Motor neuron (in vitro differentiated cells): ENCODE measurements around the gene CALM3. TPM values are rescaled to one million over a fixed set of nuclear protein-coding genes. Genes with fewer than 3 reads are reported as not detected.
"Not testable (repeated sequence)": the region's sequence is repeated elsewhere in the genome, so short reads cannot be mapped to it uniquely, and the experiment has no call there.

Experiments
- ATAC-seq, 8 experiments: fragments of 200-7000 bp; cut with Tn5 transposase; replicated peaks in 6 of 8; 2 replicates each; pipeline ENCODE4 v1.8.0; 2021; ENCODE audit warnings: mild to moderate bottlenecking in 8 of 8, moderate library complexity in 8 of 8
- H3K27ac ChIP-seq, 2 donors: fragments of 250-450 bp; sonication (Bioruptor Pico); 2 replicates each; pipeline ENCODE4 v1.9.0; 2021; ENCODE audit warnings: antibody characterized with exemption in 2 of 2, mild to moderate bottlenecking in 2 of 2, moderate library complexity in 1 of 2
- H3K4me1 ChIP-seq, 2 donors: fragments of 250-450 bp; sonication (Bioruptor Pico); replicated peaks in 1 of 2; 2 replicates each; pipeline ENCODE4 v1.6.1; 2021; ENCODE audit warnings: antibody characterized with exemption in 2 of 2, mild to moderate bottlenecking in 2 of 2, moderate library complexity in 1 of 2
- H3K4me3 ChIP-seq, 5 donors: fragments of 250-450 bp; sonication (Bioruptor Pico); 2 replicates each; pipeline ENCODE4 v1.9.0; 2021; ENCODE audit warnings: antibody characterized with exemption in 5 of 5, mild to moderate bottlenecking in 5 of 5, moderate library complexity in 4 of 5
- WGBS, 10 experiments: fragments of 450-650 bp; shearing (Covaris generic); methylation state at CpG; one replicate each; pipeline ENCODE4 v1.0.0; 2022; 5-methylcytosine and 5-hydroxymethylcytosine counted together
- in situ Hi-C, 9 experiments: fragments of 400-800 bp; cut with MboI; loops; one replicate each; pipeline ENCODE4 v1.15.0; 2021; ENCODE audit warnings: low sequenced_read_pairs in 9 of 9, low pct_unique_long_range_greater_than_20kb in 2 of 9; ENCODE audit not compliant: unreplicated experiment in 9 of 9
- total RNA-seq, 8 experiments: library from RNA; unstranded; fragments of 300-600 nt; gene quantifications; 2 replicates each; pipeline versions ENCODE4 v1.2.3 to v1.2.4, GENCODE V29; 2022

The CALM3 gene
- 100 to 1,000 TPM; 107 to 350 (median 224) TPM for total RNA-seq

GRCh38 chr19:46601318-46602224 lies at the start of gene CALM3:
Gene CALM3, plus strand, starts transcription at chr19:46601330. Its CDS starts 105 bp downstream, at chr19:46601435.
- 0% methylated on average over 1 to 3 of the region's 51 CpGs; no CpG with 5 or more reads in 8 of the 10 experiments for WGBS, 10 experiments
- Histone ChIP-seq H3K4me1 (peaks cover 18 to 21% of the 10 kb centered on the region in 2 donors), H3K4me3 (peak within 1 kb of the TSS; percentile 55 to 99 (median 73)), H3K27ac (peak within 1 kb of the TSS; percentile 100)
- in situ Hi-C loops = loop anchor here in 1 of 9 experiments (25.0 kb wide), 1 partner anchor 236 kb away; no protein-coding TSS in a partner anchor
- peak in 3 of 8 experiments; percentile 2 to 7 (median 3) for ATAC-seq

GRCh38 chr19:46552891-46553290 lies 48.2 kb upstream of the CALM3 start:
- Histone ChIP-seq H3K4me1 (no peaks in the 10 kb centered on the region), H3K4me3 (no peak overlapping the region), H3K27ac (no peak overlapping the region)
- ATAC-seq = no peak
- in situ Hi-C loops = no loop called here
- 0 to 89% (median 27%) methylated on average over 1 of the region's 1 CpG; no CpG with 5 or more reads in 3 of the 10 experiments for WGBS, 10 experiments

GRCh38 chr19:46554161-46554560 lies 47.0 kb upstream of the CALM3 start:
- in situ Hi-C loops = no loop called here
- 33 to 100% (median 88%) methylated on average over 1 of the region's 1 CpG; no CpG with 5 or more reads in 2 of the 10 experiments for WGBS, 10 experiments
- no peak overlapping the region for H3K27ac ChIP-seq

GRCh38 chr19:46555628-46556280 lies 45.4 kb upstream of the CALM3 start:
- H3K4me3 ChIP-seq = no peak overlapping the region
- no peak for ATAC-seq
- H3K27ac ChIP-seq = no peak overlapping the region
- no peaks in the 10 kb centered on the region for H3K4me1 ChIP-seq
- in situ Hi-C loops = no loop called here
- WGBS, 10 experiments = 0 to 71% (median 34%) methylated on average over 1 to 2 of the region's 2 CpGs

More at GRCh38 chr19:46554161-46554560, 47.0 kb upstream of the CALM3 start:
- no peak overlapping the region for H3K4me3 ChIP-seq
- ATAC-seq = no peak
- H3K4me1 ChIP-seq = no peaks in the 10 kb centered on the region

- H3K4me1 ChIP-seq, in situ Hi-C loops, H3K4me3 ChIP-seq, ATAC-seq, H3K27ac ChIP-seq: not testable (repeated sequence)
- 17 to 86% (median 68%) methylated on average over 2 to 5 of the region's 5 CpGs for whole genome bisulfite sequencing, 10 experiments
Measured at GRCh38 chr19:46556471-46556870, 44.7 kb upstream of the CALM3 start.

GRCh38 chr19:46559203-46559602 lies 41.9 kb upstream of the CALM3 start:
- Histone ChIP-seq H3K4me1 (no peaks in the 10 kb centered on the region), H3K27ac (no peak overlapping the region), H3K4me3 (no peak overlapping the region)
- 25 to 100% (median 70%) methylated on average over 1 to 8 of the region's 9 CpGs; no CpG with 5 or more reads in 4 of the 10 experiments for WGBS, 10 experiments
- in situ Hi-C loops = no loop called here
- no peak for ATAC-seq

- H3K4me3 ChIP-seq, ATAC-seq, H3K27ac ChIP-seq, H3K4me1 ChIP-seq, in situ Hi-C loops: not testable (repeated sequence)
- 0 to 93% (median 75%) methylated on average over 1 to 7 of the region's 8 CpGs; no CpG with 5 or more reads in 2 of the 10 experiments for WGBS, 10 experiments
Measured at GRCh38 chr19:46559675-46560074, 41.5 kb upstream of the CALM3 start.

- H3K27ac ChIP-seq = no peak overlapping the region
- H3K4me1 ChIP-seq = no peaks in the 10 kb centered on the region
- ATAC-seq = no peak
- no peak overlapping the region for H3K4me3 ChIP-seq
- in situ Hi-C loops = no loop called here
Measured at GRCh38 chr19:46564701-46565100, 36.4 kb upstream of the CALM3 start.

- peak in 2 of 8 experiments; percentile 10 to 46 for ATAC-seq
- no peak overlapping the region for H3K27ac ChIP-seq
- H3K4me1 ChIP-seq = no peaks in the 10 kb centered on the region
- H3K4me3 ChIP-seq = no peak overlapping the region
- in situ Hi-C loops = no loop called here
- WGBS, 10 experiments = 20 to 80% (median 50%) methylated on average over 1 to 5 of the region's 5 CpGs; no CpG with 5 or more reads in 3 of the 10 experiments
Measured at GRCh38 chr19:46571495-46571894, 29.6 kb upstream of the CALM3 start.

- 0 to 100% (median 63%) methylated on average over 1 to 5 of the region's 8 CpGs; no CpG with 5 or more reads in 3 of the 10 experiments for WGBS, 10 experiments
- in situ Hi-C loops = no loop called here
- peak in 3 of 8 experiments; percentile 16 to 54 (median 17) for ATAC-seq
- no peak overlapping the region for H3K27ac ChIP-seq
- no peak overlapping the region for H3K4me3 ChIP-seq
- H3K4me1 ChIP-seq = peaks cover 3 to 4% of the 10 kb centered on the region in 2 donors
Measured at GRCh38 chr19:46573679-46574498, 27.2 kb upstream of the CALM3 start.

GRCh38 chr19:46574533-46574932 lies 26.6 kb upstream of the CALM3 start:
- no peak overlapping the region for H3K4me3 ChIP-seq
- ATAC-seq = peak in 3 of 8 experiments; percentile 93 to 98 (median 97)
- H3K27ac ChIP-seq = no peak overlapping the region
- 17 to 73% (median 44%) methylated on average over 1 to 8 of the region's 11 CpGs; no CpG with 5 or more reads in 2 of the 10 experiments for WGBS, 10 experiments
- in situ Hi-C loops = no loop called here
- H3K4me1 ChIP-seq = peaks cover 8 to 10% of the 10 kb centered on the region in 2 donors

GRCh38 chr19:46578450-46578849 lies 22.7 kb upstream of the CALM3 start:
- in situ Hi-C loops = no loop called here
- no peak for ATAC-seq
- no peak overlapping the region for H3K27ac ChIP-seq
- H3K4me1 ChIP-seq = peaks cover 10 to 11% of the 10 kb centered on the region in 2 donors
- WGBS, 10 experiments = 55 to 100% (median 94%) methylated on average over 1 to 4 of the region's 4 CpGs; no CpG with 5 or more reads in 2 of the 10 experiments
- no peak overlapping the region for H3K4me3 ChIP-seq
